ENCODE results near the gene IRX4.
"Not testable (repeated sequence)": the region's sequence is repeated elsewhere in the genome, so short reads cannot be mapped to it uniquely, and the experiment has no call there.

IRX4 gene

GRCh38 chr5:1876660-1877064 is 6.1 kb downstream of the IRX4 start:
- DNase-seq: no peak

GRCh38 chr5:1875843-1876659 is 6.7 kb downstream of the IRX4 start:
- DNase-seq: no peak

GRCh38 chr5:1875281-1875842 is 7.4 kb downstream of the IRX4 start:
- no peak for DNase-seq

- DNase-seq: no peak
Measured at GRCh38 chr5:1874771-1875220, 7.9 kb downstream of the IRX4 start.

- DNase-seq: no peak
Measured at GRCh38 chr5:1874348-1874747, 8.4 kb downstream of the IRX4 start.

GRCh38 chr5:1873243-1873959 is 9.3 kb downstream of the IRX4 start:
- no peak for DNase-seq

- DNase-seq: no peak
Measured at GRCh38 chr5:1871441-1871840, 11.3 kb downstream of the IRX4 start.

GRCh38 chr5:1870435-1871272 is 12.1 kb downstream of the IRX4 start:
- not testable (repeated sequence) for DNase-seq

- DNase-seq: no peak
Measured at GRCh38 chr5:1868886-1869475, 13.7 kb downstream of the IRX4 start.

GRCh38 chr5:1867815-1868143 is 14.9 kb downstream of the IRX4 start:
- no peak for DNase-seq

- DNase-seq: no peak
Measured at GRCh38 chr5:1867114-1867814, 15.5 kb downstream of the IRX4 start.

- DNase-seq: no peak
Measured at GRCh38 chr5:1865948-1866347, 16.8 kb downstream of the IRX4 start.

- DNase-seq: no peak
Measured at GRCh38 chr5:1865486-1865885, 17.2 kb downstream of the IRX4 start.

GRCh38 chr5:1864896-1865440 is 17.8 kb downstream of the IRX4 start:
- no peak for DNase-seq

GRCh38 chr5:1860949-1861348 is 21.8 kb downstream of the IRX4 start:
- DNase-seq: no peak

- no peak for DNase-seq
Measured at GRCh38 chr5:1860021-1860610, 22.6 kb downstream of the IRX4 start.

- no peak for DNase-seq
Measured at GRCh38 chr5:1859099-1859498, 23.6 kb downstream of the IRX4 start.

GRCh38 chr5:1858436-1858835 is 24.3 kb downstream of the IRX4 start:
- DNase-seq: no peak

GRCh38 chr5:1857256-1857600 is 25.5 kb downstream of the IRX4 start:
- DNase-seq: no peak

- no peak for DNase-seq
Measured at GRCh38 chr5:1856596-1857255, 26.0 kb downstream of the IRX4 start.

GRCh38 chr5:1855596-1855995 is 27.1 kb downstream of the IRX4 start:
- no peak for DNase-seq
